Choroid plexus epithelial cell (primary cell): Measurements from ENCODE around the gene EFHD1.

Source experiments
- DNase-seq: peaks from one replicate; pipeline ENCODE4 v3.0.0-alpha.2; 2010; ENCODE audit warnings: low read depth
- H3K4me3 ChIP-seq: 2 replicates; pipeline ENCODE4 v1.5.1; 2011; ENCODE audit warnings: low read depth, mild to moderate bottlenecking, control low read depth, low read length, moderate library complexity
- CTCF ChIP-seq: conservative IDR thresholded peaks from 2 replicates; pipeline ENCODE4 v1.5.1; 2011; ENCODE audit warnings: low read depth, mild to moderate bottlenecking, control low read depth, inconsistent platforms, low read length, moderate library complexity

The EFHD1 gene

GRCh38 chr2:232723027-232723426, 89.6 kb downstream of the EFHD1 start:
- DNase-seq, result no peak
- H3K4me3 ChIP-seq, result no peak overlapping the region
- TF ChIP-seq CTCF, result no peak

GRCh38 chr2:232728785-232729184, 95.4 kb downstream of the EFHD1 start:
- no peak overlapping the region for H3K4me3 ChIP-seq
- no peak for TF ChIP-seq CTCF
- DNase-seq, result no peak

- TF ChIP-seq CTCF, result no peak
- no peak overlapping the region for H3K4me3 ChIP-seq
- no peak for DNase-seq
Observed at GRCh38 chr2:232731470-232731869, 98.1 kb downstream of the EFHD1 start.
